Stimulated activated CD8-positive, alpha-beta memory T cell treated with anti-CD3 and anti-CD28 coated beads, Interleukin-2, amount 100 ng/mL, for 48 hours (primary cell): Measurements from ENCODE around the gene GNG8.

Source experiments
- DNase-seq, 2 donors: peaks; one replicate each; pipeline ENCODE4 v3.0.0-alpha.2; 2020; ENCODE audit warnings: low read depth in 2 of 2

Gene GNG8

GRCh38 chr19:46602392-46603194 lies 33.4 kb downstream of the GNG8 start:
- DNase-seq, result peak in 1 of 2 donors; percentile 46

- DNase-seq, result no peak
These were observed 34.4 kb downstream of the GNG8 start, which contains the start of gene CALM3 for GRCh38 chr19:46601318-46602224. CALM3 (plus strand) TSS chr19:46601330; CDS start chr19:46601435, 105 bp downstream.

GRCh38 chr19:46600384-46601317 lies 35.4 kb downstream of the GNG8 start:
- peak; percentile 94 to 96 for DNase-seq

- no peak for DNase-seq
These were observed 36.2 kb downstream of the GNG8 start for GRCh38 chr19:46599716-46600373.

- DNase-seq, result no peak
These were observed 37.6 kb downstream of the GNG8 start for GRCh38 chr19:46598372-46598917.

GRCh38 chr19:46596008-46596407 lies 40.0 kb downstream of the GNG8 start:
- DNase-seq, result no peak

GRCh38 chr19:46591870-46592269 lies 44.1 kb downstream of the GNG8 start:
- DNase-seq, result no peak

- no peak for DNase-seq
These were observed 44.7 kb downstream of the GNG8 start for GRCh38 chr19:46591254-46591653.

GRCh38 chr19:46587861-46588260 lies 48.1 kb downstream of the GNG8 start:
- DNase-seq, result no peak

- no peak for DNase-seq
These were observed 49.7 kb downstream of the GNG8 start for GRCh38 chr19:46586294-46586693.

- no peak for DNase-seq
These were observed 50.5 kb downstream of the GNG8 start for GRCh38 chr19:46585539-46585938.
